ENCODE results near the gene CHMP3. TPM values are rescaled to one million over a fixed set of nuclear protein-coding genes. Genes with fewer than 3 reads are reported as not detected.
"Not testable (repeated sequence)": the region's sequence is repeated elsewhere in the genome, so short reads cannot be mapped to it uniquely, and the experiment has no call there.

CHMP3 gene
- polyA plus RNA-seq, 1 donor: 138 TPM

DNA sequence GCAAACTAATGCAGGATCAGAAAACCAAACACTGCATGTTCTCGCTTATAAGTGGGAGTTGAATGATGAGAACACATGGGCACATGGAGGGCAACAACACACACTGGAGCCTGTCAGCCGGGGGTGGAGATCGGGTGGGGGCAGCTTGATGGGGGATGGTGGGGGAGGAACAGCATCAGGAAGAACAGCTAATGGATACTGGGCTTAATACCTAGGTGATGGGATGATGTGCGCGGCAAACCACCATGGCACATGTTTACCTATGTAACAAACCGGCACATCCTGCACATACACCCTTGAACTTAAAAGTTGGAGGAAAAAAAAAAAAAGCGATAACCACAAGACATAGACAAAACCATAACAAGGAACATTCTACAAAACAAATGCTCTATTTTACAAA is 10.4 kb downstream of the CHMP3 start:
- no peak for DNase-seq

GRCh38 chr2:86549963-86550725 is 13.1 kb downstream of the CHMP3 start:
- DNase-seq: not testable (repeated sequence)

DNA sequence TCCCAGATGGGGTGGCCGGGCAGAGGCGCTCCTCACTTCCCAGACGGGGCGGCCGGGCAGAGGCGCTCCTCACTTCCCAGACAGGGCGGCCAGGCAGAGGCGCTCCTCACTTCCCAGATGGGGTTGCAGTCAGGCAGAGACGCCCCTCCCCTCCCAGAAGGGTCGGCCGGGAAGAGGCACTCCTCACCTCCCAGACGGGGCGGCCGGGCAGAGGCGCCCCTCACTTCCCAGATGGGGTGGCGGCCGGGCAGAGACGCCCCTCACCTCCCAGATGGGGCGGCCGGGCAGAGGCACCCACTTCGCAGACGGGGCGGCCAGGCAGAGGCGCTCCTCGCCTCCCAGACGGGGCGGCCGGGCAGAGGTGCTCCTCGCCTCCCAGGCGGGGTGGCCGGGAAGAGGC is 13.8 kb downstream of the CHMP3 start:
- DNase-seq: not testable (repeated sequence)

DNA sequence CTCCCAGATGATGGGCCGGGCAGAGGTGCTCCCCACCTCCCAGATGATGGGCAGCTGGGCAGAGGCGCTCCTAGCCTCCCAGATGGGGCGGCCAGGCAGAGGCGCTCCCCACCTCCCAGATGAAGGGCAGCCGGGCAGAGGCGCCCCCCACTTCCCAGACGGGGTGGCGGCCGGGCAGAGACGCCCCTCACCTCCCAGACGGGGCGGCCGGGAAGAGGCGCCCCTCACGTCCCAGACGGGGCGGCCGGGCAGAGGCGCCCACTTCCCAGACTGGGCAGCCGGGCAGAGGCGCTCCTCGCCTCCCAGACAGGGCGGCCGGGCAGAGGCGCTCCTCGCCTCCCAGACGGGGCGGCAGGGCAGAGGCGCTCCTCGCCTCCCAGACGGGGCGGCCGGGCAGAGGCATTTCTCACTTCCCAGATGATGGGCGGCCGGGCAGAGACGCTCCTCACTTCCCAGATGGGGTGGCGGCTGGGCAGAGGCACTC is 14.3 kb downstream of the CHMP3 start:
- not testable (repeated sequence) for DNase-seq

- not testable (repeated sequence) for DNase-seq
Observed at GRCh38 chr2:86548165-86548912, 14.9 kb downstream of the CHMP3 start.

DNA sequence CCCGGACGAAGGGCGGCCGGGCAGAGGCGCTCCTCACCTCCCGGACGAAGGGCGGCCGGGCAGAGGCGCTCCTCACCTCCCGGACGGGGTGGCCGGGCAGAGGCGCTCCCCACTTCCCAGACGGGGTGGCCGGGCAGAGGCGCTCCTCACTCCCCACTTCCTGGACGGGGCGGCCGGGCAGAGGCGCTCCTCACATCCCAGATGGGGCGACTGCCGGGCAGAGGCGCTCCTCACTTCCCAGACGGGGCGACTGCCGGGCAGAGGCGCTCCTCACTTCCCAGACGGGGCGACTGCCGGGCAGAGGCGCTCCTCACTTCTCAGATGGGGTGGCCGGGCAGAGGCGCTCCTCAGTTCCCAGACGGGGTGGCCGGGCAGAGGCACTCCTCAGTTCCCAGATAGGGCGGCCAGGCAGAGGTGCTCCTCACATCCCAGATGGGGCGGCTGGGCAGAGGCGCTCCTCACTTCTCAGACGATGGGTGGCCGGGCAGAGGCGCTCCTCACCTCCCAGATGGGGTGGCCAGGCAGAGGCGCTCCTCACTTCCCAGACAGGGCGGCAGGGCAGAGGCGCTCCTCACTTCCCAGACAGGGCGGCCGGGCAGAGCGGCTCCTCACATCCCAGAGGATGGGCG is 17.8 kb downstream of the CHMP3 start:
- not testable (repeated sequence) for DNase-seq

- DNase-seq: not testable (repeated sequence)
Observed at GRCh38 chr2:86544278-86545099, 18.8 kb downstream of the CHMP3 start.

GRCh38 chr2:86543793-86544192 is 19.4 kb downstream of the CHMP3 start:
- no peak for DNase-seq

DNA sequence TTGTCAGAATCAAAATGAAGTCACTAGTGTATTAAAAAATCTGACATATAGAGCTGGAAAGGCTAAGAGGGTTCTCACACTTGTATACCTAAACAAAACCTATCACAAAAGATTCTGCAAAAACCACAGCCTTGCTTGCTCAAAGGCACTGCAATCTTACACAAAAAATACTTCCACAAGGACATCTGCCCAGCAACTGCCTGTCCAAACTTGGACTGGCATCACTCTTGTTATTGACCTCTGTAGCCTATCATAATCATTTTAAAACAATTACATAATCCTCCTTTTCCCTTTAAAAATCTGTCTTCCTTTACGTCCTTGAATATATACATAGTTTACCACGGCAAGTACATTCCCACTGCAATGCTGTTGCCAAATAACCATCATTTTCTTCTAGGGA is 19.9 kb downstream of the CHMP3 start:
- DNase-seq: no peak

GRCh38 chr2:86542814-86543213 is 20.4 kb downstream of the CHMP3 start:
- DNase-seq: no peak

DNA sequence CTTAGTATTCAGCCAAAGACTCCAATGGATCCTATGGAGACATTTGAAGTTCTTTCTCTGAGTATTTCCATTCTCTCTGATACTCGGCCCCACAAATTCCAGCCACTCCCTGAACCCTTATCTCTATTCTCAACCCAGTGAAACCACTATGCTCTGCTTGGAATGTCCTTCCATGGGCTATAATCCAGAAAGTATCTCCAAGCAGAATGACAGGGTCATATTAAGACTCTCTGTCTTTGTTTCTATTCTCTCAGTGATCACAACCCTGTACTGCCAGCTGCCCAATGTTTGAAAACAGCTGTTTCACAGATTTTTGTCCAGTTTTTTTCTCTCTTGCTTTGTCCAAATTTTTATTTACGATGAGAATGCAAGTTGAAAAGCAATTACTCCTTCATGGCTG is 21.9 kb downstream of the CHMP3 start:
- no peak for DNase-seq

DNA sequence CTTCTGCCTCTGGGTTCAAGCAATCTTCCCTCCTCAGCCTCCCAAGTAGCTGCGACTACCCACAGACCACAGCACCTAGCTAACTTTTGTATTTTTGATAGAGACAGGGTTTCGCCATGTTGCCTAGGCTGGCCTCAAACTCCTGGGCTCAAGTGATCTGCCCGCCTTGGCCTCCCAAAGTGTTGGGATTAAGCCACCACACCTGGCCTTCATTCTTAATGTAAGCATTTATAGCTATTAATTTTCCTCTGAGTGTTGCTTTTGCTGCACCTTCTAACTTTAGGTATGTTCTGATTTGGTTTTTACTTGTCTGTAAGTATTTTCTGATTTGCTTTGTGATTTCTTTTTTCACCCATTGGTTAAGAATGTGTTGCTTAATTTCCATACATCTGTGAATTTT is 29.7 kb downstream of the CHMP3 start:
- no peak for DNase-seq

- DNase-seq: no peak
Observed at GRCh38 chr2:86525421-86526340, 37.6 kb downstream of the CHMP3 start.

DNA sequence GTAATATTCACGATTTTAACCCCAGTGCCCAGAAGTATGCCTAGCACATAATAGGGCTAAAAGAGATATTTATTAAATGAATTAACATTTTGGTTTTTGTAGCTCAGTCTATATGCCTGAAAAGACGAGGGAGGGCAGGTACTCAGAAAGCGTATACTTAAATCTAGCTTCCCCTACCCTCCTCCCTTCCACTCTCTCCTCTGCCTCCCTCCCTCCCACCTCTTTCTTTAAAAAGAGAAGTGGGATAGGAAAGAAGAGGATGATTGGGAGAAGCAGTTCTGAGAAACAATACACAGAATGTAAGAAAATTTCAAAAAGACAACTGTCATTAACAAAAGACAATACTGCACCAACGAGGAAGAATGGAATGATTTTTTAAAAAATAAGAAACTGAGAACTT is 39.8 kb downstream of the CHMP3 start:
- DNase-seq: no peak

DNA sequence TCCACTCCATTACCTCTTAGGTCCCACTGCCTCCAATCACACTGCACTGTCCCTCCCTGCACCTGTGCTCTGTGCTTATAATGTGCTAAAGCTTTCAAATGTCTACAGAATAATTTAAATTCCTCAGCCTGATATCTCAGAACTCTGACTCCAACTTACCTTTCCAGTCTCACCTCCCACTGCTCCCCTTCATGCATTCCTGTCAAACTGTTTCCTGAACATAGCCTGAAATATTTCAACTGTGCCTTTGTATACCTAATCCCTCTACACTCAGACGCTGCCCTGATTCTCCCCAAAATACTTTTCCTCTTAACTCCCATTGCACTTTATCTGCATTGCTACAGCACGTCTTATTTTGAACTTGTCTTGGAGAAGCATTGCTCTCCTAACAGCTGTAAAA is 40.5 kb downstream of the CHMP3 start:
- DNase-seq: no peak

DNA sequence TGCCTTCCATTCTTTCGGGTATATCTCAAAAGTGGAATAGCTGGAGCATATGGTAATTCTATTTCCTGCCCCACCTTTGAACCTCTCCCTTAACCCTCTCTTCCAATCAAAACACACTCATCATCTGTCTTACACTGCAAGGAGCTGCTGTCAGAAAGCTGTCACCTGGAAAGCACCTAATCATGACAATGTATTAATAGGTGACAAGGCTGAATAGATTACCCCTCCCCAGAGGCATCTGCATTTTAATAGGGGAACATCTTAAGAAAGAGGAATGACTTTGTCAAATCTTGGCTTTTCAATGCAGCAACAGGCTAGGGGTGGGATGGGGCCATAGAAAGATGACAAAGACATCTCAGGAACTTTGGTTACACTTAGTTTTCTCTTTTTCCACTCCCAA is 41.3 kb downstream of the CHMP3 start:
- DNase-seq: no peak

- no peak for DNase-seq
Observed at GRCh38 chr2:86520153-86520552, 43.1 kb downstream of the CHMP3 start.

DNA sequence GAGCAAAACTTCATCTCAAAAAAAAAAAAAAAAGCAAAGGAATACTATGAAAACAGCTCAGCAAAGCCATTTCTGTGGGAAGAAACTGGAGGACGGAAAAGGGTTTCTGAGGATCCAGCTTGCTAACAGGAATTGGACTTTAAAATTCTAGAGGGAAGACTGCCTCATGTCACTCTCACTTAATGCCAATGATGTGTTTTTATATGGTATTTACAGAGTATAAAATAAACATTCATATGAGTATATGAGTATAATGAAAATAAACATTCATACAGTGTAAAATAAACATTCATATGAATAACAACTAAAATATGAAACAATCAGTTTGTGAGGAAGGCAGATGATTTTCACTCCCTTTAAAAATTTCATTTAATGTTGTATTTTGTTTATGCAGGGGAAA is 43.9 kb downstream of the CHMP3 start:
- no peak for DNase-seq

DNA sequence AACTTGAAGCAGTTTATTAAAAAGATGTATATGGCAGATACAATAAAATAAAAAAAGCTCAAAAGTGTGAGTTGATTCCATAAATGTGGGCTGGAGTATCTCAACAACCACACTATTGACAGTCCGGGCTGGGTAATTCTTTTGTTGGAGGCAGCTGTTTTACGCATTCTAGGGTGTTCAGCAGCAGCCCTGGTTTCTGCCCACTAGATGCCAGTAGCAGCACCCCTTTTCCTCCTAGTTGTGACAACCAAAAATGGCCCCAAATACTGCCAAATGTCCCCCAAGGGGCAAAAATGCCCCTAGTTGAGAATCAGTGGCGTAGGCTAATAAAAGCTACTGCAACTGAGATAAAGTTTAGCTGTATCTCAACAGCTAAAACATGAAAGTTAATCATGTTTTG is 44.8 kb downstream of the CHMP3 start:
- DNase-seq: no peak

DNA sequence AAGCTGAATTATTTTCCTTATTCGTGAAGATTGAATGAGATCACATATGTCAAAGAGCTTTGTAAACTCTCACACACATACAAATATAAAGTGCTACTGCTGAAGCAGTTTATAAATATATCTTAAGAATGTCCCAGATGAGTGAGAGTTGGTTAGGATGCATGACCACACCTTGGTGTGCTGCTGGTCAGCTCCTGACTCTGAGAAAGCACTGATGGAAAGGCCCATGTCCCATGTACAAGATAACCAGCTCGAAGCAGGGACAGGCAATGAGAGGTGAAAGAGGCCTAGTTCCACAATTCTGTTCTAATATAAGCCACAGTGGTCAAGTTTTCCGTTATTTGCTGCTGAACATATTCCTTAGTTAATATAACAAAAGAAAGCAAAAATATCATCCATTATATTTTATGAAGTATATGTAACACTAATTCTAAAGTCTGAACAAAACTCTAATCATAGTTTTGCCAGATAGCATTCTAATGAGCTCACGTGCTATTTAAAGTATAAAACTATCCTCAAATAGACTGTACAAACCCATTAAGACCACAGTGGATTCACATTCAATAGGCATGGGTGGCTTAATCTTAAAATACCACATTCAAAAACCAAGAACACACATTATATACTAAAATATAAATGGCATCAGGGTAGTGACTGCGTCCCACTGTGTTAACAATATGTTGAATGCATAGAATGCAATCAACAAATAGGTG is 49.1 kb downstream of the CHMP3 start:
- DNase-seq: no peak

All from left kidney (tissue), 2 donors.